Measurements from ENCODE around the gene SPDYE6. TPM values are rescaled to one million over a fixed set of nuclear protein-coding genes. Genes with fewer than 3 reads are reported as not detected.
"Not testable (repeated sequence)": the region's sequence is repeated elsewhere in the genome, so short reads cannot be mapped to it uniquely, and the experiment has no call there.

The SPDYE6 gene
- total RNA-seq, 1 donor from 2014 or later, result not detected

DNA sequence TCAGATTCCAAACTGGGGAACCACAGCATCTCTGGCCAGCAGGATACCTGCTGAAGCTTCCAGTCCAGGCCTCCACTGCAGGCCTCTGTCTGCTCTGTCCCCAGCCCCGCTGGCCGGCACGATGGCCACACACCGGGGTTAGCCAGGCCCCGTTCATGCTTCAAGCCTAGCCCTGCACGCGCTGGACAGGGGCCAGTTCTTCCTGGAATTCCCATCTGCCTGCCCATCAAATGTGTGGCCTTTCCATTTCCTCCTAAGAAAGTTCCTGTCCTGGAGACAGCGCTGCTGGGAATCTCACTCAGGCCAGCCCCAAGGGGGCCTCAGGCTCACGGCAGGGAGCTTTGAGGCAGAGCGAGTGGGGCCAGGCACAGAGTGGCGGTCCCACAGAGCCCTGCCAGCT lies 51.6 kb downstream of the SPDYE6 start:
- DNase-seq (ENCODE audit: extremely low spot score, unreplicated experiment), result no peak
- H3K27ac Mint-ChIP-seq, result no peak overlapping the region
- H3K9me3 Mint-ChIP-seq, result no peaks in the 10 kb centered on the region
- no peak for TF ChIP-seq CTCF (conservative IDR thresholded peaks at IDR 0.05)
- no peaks in the 10 kb centered on the region for H3K36me3 Mint-ChIP-seq
- H3K27me3 Mint-ChIP-seq, result no peaks in the 10 kb centered on the region
- H3K4me1 Mint-ChIP-seq (ENCODE audit: unreplicated experiment), result no peaks in the 10 kb centered on the region
- no peak overlapping the region for H3K4me3 Mint-ChIP-seq

- H3K4me1 Mint-ChIP-seq (ENCODE audit: unreplicated experiment), result no peaks in the 10 kb centered on the region
- TF ChIP-seq CTCF (conservative IDR thresholded peaks at IDR 0.05), result no peak
- no peaks in the 10 kb centered on the region for H3K36me3 Mint-ChIP-seq
- DNase-seq (ENCODE audit: extremely low spot score, unreplicated experiment), result no peak
- no peaks in the 10 kb centered on the region for H3K27me3 Mint-ChIP-seq
- no peaks in the 10 kb centered on the region for H3K9me3 Mint-ChIP-seq
- H3K4me3 Mint-ChIP-seq, result no peak overlapping the region
- H3K27ac Mint-ChIP-seq, result no peak overlapping the region
Measured at GRCh38 chr7:102303669-102304422, 52.4 kb downstream of the SPDYE6 start.

DNA sequence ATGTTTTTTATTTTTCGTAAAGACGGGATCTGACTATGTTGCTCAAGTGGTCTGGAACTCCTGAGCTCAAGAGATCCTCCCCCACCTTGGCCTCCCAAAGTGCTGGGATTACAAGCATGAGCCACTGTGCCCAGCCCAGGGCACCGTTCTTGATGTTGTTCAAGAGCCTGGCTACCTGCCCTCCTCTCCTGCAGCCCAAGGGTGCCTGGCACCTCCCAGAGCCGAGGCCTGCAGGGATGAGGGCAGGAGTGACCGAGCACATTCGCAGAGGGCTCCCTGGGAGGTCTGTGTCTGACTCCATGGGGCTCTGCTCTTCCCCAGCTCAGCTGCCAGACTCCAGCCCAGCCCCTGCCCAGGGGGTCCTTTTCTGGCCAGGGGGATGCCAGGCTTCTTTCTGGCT lies 54.2 kb downstream of the SPDYE6 start:
- no peak for TF ChIP-seq CTCF (conservative IDR thresholded peaks at IDR 0.05)
- Mint-ChIP-seq H3K27ac (no peak overlapping the region), H3K36me3 (no peaks in the 10 kb centered on the region), H3K27me3 (no peaks in the 10 kb centered on the region), H3K4me1 (ENCODE audit: unreplicated experiment) (no peaks in the 10 kb centered on the region), H3K4me3 (no peak overlapping the region), H3K9me3 (no peaks in the 10 kb centered on the region)
- DNase-seq (ENCODE audit: extremely low spot score, unreplicated experiment), result no peak

- H3K27ac Mint-ChIP-seq; DNase-seq (ENCODE audit: extremely low spot score, unreplicated experiment); H3K9me3 Mint-ChIP-seq; H3K4me1 Mint-ChIP-seq (ENCODE audit: unreplicated experiment); H3K4me3 Mint-ChIP-seq; H3K27me3 Mint-ChIP-seq; H3K36me3 Mint-ChIP-seq: not testable (repeated sequence)
Measured at GRCh38 chr7:102301367-102301766, 54.9 kb downstream of the SPDYE6 start.

- TF ChIP-seq CTCF (conservative IDR thresholded peaks at IDR 0.05), result peak; percentile 49
- H3K4me3 Mint-ChIP-seq, result no peak overlapping the region
- DNase-seq (ENCODE audit: extremely low spot score, unreplicated experiment), result no peak
- H3K27me3 Mint-ChIP-seq, result no peaks in the 10 kb centered on the region
- no peaks in the 10 kb centered on the region for H3K36me3 Mint-ChIP-seq
- no peak overlapping the region for H3K27ac Mint-ChIP-seq
- H3K9me3 Mint-ChIP-seq, result no peaks in the 10 kb centered on the region
- peaks cover 9% of the 10 kb centered on the region for H3K4me1 Mint-ChIP-seq (ENCODE audit: unreplicated experiment)
Measured at GRCh38 chr7:102300643-102301221, 55.5 kb downstream of the SPDYE6 start.

DNA sequence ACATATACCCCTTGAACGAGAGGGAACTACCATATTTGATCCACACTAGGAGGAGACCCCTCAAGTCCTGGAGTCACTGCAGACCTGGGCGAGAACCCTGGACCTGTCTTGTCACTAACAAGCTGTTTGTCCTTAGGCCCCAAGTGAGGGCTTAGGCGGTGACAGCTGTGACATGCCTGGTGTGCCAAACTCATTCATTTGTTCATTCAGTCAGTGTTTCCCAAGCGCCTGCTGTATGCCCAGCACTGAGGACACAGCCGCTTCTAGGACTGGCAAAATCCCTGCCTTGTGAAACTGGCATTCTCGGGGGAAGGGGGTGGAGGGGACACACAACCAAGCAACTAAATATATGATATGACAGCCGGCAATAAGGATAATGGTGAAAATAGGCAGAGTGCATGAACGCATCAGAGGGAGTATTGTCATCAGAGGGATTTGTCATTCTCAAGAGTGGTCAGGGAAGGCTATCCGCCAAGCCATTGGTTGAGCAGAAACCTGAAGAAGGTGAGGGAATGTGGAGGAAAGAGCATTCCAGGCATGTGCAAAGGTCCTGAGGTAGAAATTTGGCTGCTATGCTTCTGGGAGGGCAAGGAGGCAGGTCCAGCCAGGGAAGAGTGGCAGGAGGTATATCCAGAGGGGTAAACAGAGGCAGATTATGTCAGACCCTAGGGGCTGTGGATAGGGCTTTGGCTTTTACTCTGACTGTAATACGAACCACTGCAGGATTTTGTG lies 58.6 kb downstream of the SPDYE6 start:
- TF ChIP-seq CTCF (conservative IDR thresholded peaks at IDR 0.05), result no peak
- Mint-ChIP-seq H3K27me3 (no peaks in the 10 kb centered on the region), H3K9me3 (no peaks in the 10 kb centered on the region), H3K36me3 (no peaks in the 10 kb centered on the region), H3K4me1 (ENCODE audit: unreplicated experiment) (peaks cover 14% of the 10 kb centered on the region), H3K4me3 (no peak overlapping the region), H3K27ac (no peak overlapping the region)
- DNase-seq (ENCODE audit: extremely low spot score, unreplicated experiment), result no peak

All from type B pancreatic cell (in vitro differentiated cells).